ENCODE data around the gene BBS2.
"Not testable (repeated sequence)": the region's sequence is repeated elsewhere in the genome, so short reads cannot be mapped to it uniquely, and the experiment has no call there.

Gene BBS2

GRCh38 chr16:56530872-56531271 is 11.0 kb upstream of the BBS2 start:
- no peak for DNase-seq

- no peak for DNase-seq
These were observed 5.4 kb upstream of the BBS2 start for GRCh38 chr16:56525236-56525635.

GRCh38 chr16:56520251-56520577 is 390 bp upstream of the BBS2 start:
- no peak for DNase-seq

GRCh38 chr16:56518425-56518824 is 1.4 kb downstream of the BBS2 start:
- peak in 1 of 58 donors; percentile 14 for DNase-seq

- peak in 1 of 58 donors; percentile 11 for DNase-seq
These were observed 2.6 kb downstream of the BBS2 start for GRCh38 chr16:56517206-56517605.

GRCh38 chr16:56515665-56516064 is 4.2 kb downstream of the BBS2 start:
- peak in 2 of 58 donors; percentile 41 to 61 for DNase-seq

GRCh38 chr16:56514845-56515244 is 5.0 kb downstream of the BBS2 start:
- DNase-seq, result no peak

- peak in 24 of 58 donors; percentile 6 to 73 (median 26) for DNase-seq
These were observed 5.9 kb downstream of the BBS2 start for GRCh38 chr16:56513972-56514371.

GRCh38 chr16:56513091-56513490 is 6.7 kb downstream of the BBS2 start:
- no peak for DNase-seq

- no peak for DNase-seq
These were observed 7.8 kb downstream of the BBS2 start for GRCh38 chr16:56512025-56512424.

- peak in 1 of 58 donors; percentile 29 for DNase-seq
These were observed 9.3 kb downstream of the BBS2 start for GRCh38 chr16:56510544-56510943.

- DNase-seq, result peak in 1 of 58 donors; percentile 15
These were observed 12.9 kb downstream of the BBS2 start for GRCh38 chr16:56506941-56507340.

- peak in 2 of 58 donors; percentile 31 to 58 for DNase-seq
These were observed 14.6 kb downstream of the BBS2 start for GRCh38 chr16:56505181-56505580.

- no peak for DNase-seq
These were observed 26.0 kb downstream of the BBS2 start for GRCh38 chr16:56493815-56494214.

GRCh38 chr16:56493126-56493525 is 26.7 kb downstream of the BBS2 start:
- no peak for DNase-seq

- DNase-seq, result no peak
These were observed 28.1 kb downstream of the BBS2 start for GRCh38 chr16:56491657-56492261.

GRCh38 chr16:56488868-56489267 is 31.0 kb downstream of the BBS2 start:
- DNase-seq, result not testable (repeated sequence)

- DNase-seq, result peak in 39 of 58 donors; percentile 6 to 86 (median 30)
These were observed 31.8 kb downstream of the BBS2 start for GRCh38 chr16:56488035-56488434.

GRCh38 chr16:56483394-56483793 is 36.4 kb downstream of the BBS2 start:
- DNase-seq, result no peak

- DNase-seq, result no peak
These were observed 37.1 kb downstream of the BBS2 start for GRCh38 chr16:56482683-56483236.

- DNase-seq, result no peak
These were observed 38.2 kb downstream of the BBS2 start for GRCh38 chr16:56481468-56482122.

GRCh38 chr16:56480776-56481467 is 38.9 kb downstream of the BBS2 start:
- peak in 7 of 58 donors; percentile 8 to 39 (median 20) for DNase-seq
